A549 (cell line): ENCODE data around the gene MNX1.

ENCODE experiments used
- CEBPB ChIP-seq, 2 experiments: fragments of >200 bp in 1 of 2; sonication (Bioruptor Twin) in 1 of 2; formaldehyde crosslinking in 1 of 2; IDR thresholded peaks; 2 replicates each; pipeline ENCODE4 v1.6.1; 2012 to 2016
- CTCF ChIP-seq: fragments of >200 bp; sonication (Bioruptor Twin); formaldehyde crosslinking; IDR thresholded peaks from 3 replicates; pipeline ENCODE4 v1.5.1; 2016
- EP300 ChIP-seq, 2 experiments: fragments of >200 bp; sonication (Bioruptor Twin); formaldehyde crosslinking; IDR thresholded peaks; 2 replicates in 1 of 2; 3 replicates in 1 of 2; pipeline ENCODE4 v1.6.1; 2016 to 2017
- JUN ChIP-seq, 2 experiments: fragments of >200 bp; sonication (Bioruptor Twin); formaldehyde crosslinking; IDR thresholded peaks; 2 replicates in 1 of 2; 3 replicates in 1 of 2; pipeline ENCODE4 v1.6.1; 2016 to 2017
- KDM1A ChIP-seq: fragments of 200-600 bp; sonication (generic); IDR thresholded peaks from 2 replicates; pipeline ENCODE4 v1.6.1; 2016; ENCODE audit warnings: low read depth, mild to moderate bottlenecking
- MAZ ChIP-seq: fragments of 150-350 bp; IDR thresholded peaks from 2 replicates; pipeline ENCODE4 v1.6.1; 2014; ENCODE audit warnings: antibody characterized with exemption, low read depth, low read length, borderline replicate concordance
- POLR2AphosphoS2 ChIP-seq: conservative IDR thresholded peaks from 2 replicates; pipeline ENCODE4 v1.6.1; 2012; ENCODE audit warnings: low read length, improper control_type of control experiment, inconsistent platforms
- REST ChIP-seq: fragments of 200-600 bp; sonication (generic); IDR thresholded peaks from 2 replicates; pipeline ENCODE4 v1.6.1; 2016; ENCODE audit warnings: antibody characterized with exemption, mild to moderate bottlenecking, moderate library complexity
- RNF2 ChIP-seq: fragments of 200-600 bp; sonication (generic); IDR thresholded peaks from 2 replicates; pipeline ENCODE4 v1.6.1; 2016; ENCODE audit warnings: low read depth, mild to moderate bottlenecking, antibody characterized with exemption, moderate library complexity, borderline replicate concordance
- SMC3 ChIP-seq: fragments of >200 bp; sonication (Bioruptor Twin); formaldehyde crosslinking; IDR thresholded peaks from 3 replicates; pipeline ENCODE4 v1.6.1; 2018; ENCODE audit warnings: inconsistent platforms
- ZFP36 ChIP-seq: fragments of 450-650 bp; IDR thresholded peaks from 2 replicates; pipeline ENCODE4 v1.6.1; 2014; ENCODE audit warnings: borderline replicate concordance; ENCODE audit not compliant: partially characterized antibody
- TF ChIP-seq, protein P1 (sequence below): fragments of 450-650 bp; IDR thresholded peaks from 2 replicates; pipeline ENCODE4 v1.6.1; 2014; ENCODE audit warnings: antibody characterized with exemption

- TF ChIP-seq CTCF (no peak), EP300 (IDR thresholded peaks at IDR 0.05) (no peak), MAZ (no peak), RNF2 (no peak), JUN (IDR thresholded peaks at IDR 0.05) (no peak), ZFP36 (no peak), SMC3 (no peak), KDM1A (no peak), REST (no peak), POLR2AphosphoS2 (no peak), CEBPB (IDR thresholded peaks at IDR 0.05) (no peak)
- TF ChIP-seq, protein P1, sequence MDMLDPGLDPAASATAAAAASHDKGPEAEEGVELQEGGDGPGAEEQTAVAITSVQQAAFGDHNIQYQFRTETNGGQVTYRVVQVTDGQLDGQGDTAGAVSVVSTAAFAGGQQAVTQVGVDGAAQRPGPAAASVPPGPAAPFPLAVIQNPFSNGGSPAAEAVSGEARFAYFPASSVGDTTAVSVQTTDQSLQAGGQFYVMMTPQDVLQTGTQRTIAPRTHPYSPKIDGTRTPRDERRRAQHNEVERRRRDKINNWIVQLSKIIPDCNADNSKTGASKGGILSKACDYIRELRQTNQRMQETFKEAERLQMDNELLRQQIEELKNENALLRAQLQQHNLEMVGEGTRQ: no peak
These were observed 2.9 kb downstream of the MNX1 start for GRCh38 chr7:157007470-157008066.
